Epidermal melanocyte (primary cell): ENCODE data around the gene VENTX.
"Not testable (repeated sequence)": the region's sequence is repeated elsewhere in the genome, so short reads cannot be mapped to it uniquely, and the experiment has no call there.

Experiments used
- DNase-seq: peaks from one replicate; pipeline ENCODE4 v3.0.0; 2011; ENCODE audit warnings: low spot score; ENCODE audit not compliant: insufficient read length

Gene VENTX

GRCh38 chr10:133214468-133215410 lies 22.9 kb upstream of the VENTX start:
- DNase-seq: no peak

- DNase-seq: no peak
Observed at GRCh38 chr10:133215586-133215985, 22.1 kb upstream of the VENTX start.

DNA sequence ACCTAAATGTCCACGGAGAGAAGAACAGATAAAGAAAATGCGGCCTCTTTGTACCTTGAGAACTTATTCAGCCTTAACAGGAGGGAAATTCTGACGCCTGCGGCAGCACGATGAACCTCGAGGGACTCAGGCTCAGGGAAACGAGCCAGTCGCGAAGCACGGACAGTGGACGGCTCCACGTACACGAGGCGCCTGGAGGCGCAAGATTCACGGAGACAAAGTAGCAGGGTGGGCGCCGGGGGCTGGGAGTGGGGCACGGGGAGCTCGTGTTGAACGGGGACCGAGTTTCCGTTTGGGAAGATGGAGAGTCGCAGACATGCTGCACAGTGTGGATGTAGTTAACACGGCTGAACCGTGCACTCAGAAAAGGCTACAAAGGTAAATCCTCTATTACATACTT lies 20.9 kb upstream of the VENTX start:
- DNase-seq: no peak

DNA sequence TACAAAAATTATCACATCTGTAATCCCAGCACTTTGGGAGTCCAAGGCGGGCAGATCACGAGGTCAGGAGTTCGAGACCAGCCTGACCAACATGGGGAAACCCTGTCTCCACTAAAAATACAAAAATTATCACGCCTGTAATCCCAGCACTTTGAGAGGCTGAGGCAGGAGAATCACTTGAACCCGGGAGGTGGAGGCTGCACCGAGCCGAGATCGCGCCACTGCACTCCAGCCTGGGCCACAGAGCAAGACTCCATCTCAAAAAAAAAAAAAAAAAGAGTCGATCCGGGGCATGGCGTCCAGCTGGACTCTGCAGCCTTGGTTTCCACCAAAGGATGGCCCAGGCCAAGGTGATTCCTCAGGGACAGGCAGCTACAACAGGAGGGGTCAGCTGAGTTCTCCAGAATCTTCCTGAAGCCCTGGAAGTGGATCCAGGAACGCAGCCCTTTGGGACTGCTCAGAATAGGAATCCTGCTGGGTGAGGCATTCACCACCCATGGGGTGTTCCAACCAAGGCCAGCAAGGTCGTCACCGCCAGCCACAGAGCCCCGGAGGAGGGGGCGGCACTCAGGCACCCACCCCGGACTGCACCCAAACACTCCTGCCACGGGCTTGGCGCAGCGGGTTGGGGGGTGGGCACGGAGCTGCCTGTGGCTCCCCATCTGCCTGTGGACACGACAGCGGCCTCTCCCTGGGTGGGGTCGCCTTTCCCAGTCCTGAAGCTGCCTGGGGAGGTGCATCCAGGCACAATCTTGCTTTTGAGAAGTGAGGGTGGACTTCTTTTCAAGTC lies 19.7 kb upstream of the VENTX start:
- DNase-seq: no peak

- DNase-seq: no peak
Observed at GRCh38 chr10:133218891-133219290, 18.8 kb upstream of the VENTX start.

DNA sequence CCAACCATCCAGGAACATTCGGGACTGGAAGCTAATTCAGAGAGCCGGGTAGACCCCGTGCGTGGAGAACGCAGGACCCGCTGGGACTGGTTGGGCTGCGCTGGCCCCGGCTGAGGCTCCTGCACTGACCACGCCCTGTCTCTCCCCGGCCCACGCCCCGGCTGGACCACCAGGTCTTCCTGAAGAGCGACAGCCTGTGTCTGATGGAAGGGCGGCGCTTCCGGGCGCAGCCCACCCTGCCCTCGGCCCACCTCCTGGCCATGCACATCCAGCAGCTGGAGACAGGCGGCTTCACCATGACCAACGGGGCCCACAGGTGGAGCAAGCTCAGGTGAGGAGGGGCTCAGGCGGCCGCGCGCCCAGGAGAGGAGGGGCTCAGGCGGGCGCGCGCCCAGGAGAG lies 17.9 kb upstream of the VENTX start:
- no peak for DNase-seq

DNA sequence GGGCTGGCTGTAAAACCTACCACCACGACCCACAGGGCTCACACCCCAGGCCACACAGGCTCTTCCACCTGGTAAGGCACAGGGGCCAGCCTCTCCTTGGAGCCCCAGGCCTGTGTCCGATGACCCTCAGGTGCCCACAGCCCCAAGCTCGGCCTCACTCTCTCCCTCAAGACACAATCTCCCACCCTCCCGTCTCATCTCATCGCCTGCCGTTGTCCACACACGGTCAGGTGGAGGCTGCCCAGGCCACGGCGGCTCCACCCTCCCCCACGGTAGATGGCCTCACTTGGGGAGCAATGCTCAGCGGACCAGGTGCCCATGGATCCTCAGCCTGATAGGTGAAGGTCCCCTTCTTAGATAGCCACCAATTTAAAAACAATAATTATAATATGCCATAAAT lies 16.3 kb upstream of the VENTX start:
- DNase-seq: no peak

GRCh38 chr10:133221756-133222155 lies 15.9 kb upstream of the VENTX start:
- not testable (repeated sequence) for DNase-seq

DNA sequence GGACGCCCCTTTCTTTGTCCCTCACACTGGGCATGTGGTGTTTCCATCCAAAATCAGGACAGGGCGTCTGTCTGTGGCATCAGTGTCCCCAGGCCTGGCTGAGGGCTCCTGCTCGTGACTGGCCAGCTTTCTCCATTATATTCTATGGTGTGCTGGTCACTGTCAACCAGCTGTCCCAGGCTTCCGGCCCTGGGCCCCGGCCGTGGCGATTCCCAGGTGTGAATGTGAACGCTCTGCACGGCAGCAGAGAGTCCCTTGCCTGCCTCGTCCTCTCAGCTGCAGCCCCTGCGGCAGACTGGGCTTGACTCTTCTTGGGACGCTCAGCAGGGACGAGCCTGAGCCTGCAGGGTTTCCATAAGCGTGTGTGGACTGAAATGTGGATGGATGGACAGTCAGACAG lies 13.6 kb upstream of the VENTX start:
- no peak for DNase-seq

- DNase-seq: no peak
Observed at GRCh38 chr10:133224756-133225372, 12.8 kb upstream of the VENTX start.

DNA sequence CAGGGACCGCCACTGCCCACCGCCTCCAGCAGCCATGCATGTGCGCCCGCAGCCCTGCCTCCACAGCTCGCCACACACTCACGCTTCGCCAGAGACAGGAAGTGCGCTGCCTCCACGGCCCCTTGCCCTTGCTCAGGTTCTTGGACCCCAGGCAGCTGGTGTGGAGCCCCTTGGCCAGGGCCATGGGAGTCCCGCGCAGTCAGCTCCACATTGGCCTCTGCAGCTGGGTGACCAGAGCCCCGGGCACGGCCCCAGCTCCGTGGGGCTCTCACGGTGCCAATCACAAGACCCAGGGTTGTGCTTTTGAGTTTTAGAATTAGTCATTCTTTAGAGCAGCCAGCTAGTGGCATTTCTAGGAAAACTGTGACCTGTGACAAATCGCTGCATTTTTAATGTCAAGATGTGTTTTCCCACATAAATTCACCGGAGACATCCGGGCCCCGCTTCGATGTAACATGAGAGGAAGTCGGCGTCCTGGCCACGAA lies 11.9 kb upstream of the VENTX start:
- no peak for DNase-seq

- no peak for DNase-seq
Observed at GRCh38 chr10:133226251-133226808, 11.3 kb upstream of the VENTX start.

- DNase-seq: no peak
Observed at GRCh38 chr10:133227256-133227655, 10.4 kb upstream of the VENTX start.

GRCh38 chr10:133229265-133230043 lies 8.2 kb upstream of the VENTX start:
- DNase-seq: no peak

- DNase-seq: no peak
Observed at GRCh38 chr10:133230044-133230361, 7.7 kb upstream of the VENTX start, which contains the start of gene UTF1. Gene UTF1, plus strand, starts transcription at chr10:133230217. Its CDS starts 72 bp downstream, at chr10:133230289.

GRCh38 chr10:133230387-133231195 lies 7.1 kb upstream of the VENTX start:
- no peak for DNase-seq

DNA sequence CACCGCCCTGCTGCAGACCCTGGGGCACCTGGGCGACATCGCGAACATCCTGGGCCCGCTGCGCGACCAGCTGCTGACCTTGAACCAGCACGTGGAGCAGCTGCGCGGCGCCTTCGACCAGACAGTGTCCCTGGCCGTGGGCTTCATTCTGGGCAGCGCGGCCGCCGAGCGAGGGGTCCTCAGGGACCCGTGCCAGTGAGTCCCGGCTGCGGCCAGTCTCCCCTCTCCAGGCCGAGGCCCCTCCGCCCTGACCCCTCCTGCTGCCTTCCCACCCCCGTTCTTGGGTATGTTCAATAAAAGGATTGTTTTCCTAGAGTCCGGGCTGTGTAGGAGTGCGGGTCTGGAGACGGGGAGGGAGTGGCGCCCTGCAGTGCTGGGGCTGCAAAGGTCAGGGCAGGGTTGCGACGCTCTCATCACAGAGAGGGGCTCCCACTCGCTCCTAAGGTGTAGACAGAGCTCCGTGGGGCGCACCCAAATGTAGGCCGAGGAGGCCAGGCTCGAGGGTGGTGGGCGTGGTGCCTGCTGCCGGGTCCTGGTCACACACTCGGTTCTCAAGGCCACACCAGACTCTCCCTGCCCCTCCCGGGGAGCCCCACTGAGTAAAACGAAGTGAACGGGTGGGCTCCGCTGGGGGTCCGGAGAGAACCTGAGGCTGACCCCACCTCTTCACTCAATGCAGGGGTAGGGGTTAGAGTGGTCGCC lies 6.3 kb upstream of the VENTX start:
- DNase-seq: no peak

DNA sequence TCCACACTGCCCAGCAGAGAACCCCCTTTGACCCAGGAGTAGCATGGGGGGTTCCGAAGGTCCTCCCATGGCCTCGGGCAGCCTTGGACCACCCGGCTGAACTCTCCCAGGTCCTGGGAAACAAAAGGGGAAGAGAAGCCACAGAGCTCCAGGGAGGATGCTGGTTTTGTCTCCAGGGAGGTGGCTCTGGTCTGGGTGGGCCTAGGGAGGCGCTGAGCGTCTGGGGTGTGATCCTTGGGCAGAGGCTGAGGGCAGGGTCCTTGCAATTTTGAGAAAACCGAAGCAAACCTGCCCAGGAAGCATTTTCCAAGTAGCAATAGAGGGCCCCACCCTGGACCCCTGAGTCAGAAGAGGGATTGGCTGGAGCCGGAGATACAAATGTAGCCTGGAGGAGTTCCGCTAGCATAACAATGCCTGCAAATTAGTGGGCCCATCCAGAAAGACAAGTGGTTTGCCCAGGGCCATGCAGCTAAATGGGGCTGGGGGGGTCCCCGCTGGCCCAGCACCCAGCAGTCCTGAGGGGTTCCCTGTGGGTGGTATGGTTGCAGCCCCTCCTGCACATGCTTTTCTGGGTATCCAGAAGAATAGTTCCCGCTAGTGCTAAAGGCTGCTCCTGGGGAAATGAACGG lies 5.6 kb upstream of the VENTX start:
- no peak for DNase-seq

DNA sequence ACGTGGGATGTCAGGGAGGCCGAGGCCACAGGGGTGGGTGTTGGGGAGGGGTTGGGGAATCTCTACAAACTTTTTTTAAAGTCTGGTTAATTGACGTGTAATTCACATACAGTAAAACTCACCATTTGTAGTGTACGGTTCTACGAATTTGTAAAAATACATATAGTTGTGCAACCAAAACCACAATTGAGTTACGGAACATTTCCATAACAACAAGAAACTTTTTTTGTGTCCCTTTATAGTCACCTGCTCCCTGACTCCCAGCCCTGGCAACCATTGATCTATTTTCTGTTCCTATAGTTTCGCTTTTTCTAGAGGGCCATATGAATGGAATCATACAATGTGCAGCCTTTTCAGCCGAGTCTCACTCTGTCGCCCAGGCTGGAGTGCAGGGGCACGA lies 2.9 kb upstream of the VENTX start:
- DNase-seq: not testable (repeated sequence)
